DOHH2 (cell line): ENCODE data around the gene GCNT2.

Experiments
- CTCF ChIP-seq: fragments of 200-600 bp; sonication (generic); IDR thresholded peaks from one replicate; pipeline ENCODE4 v1.5.1; 2014; ENCODE audit warnings: antibody characterized with exemption, mild to moderate bottlenecking, low read depth, low read length; ENCODE audit not compliant: poor library complexity, severe bottlenecking
- EZH2phosphoT487 ChIP-seq: fragments of 200-600 bp; sonication (generic); IDR thresholded peaks from 2 replicates; pipeline ENCODE4 v1.6.1; 2017; ENCODE audit warnings: borderline replicate concordance, mild to moderate bottlenecking, antibody characterized with exemption, low read length, moderate library complexity, mixed read lengths

DNA sequence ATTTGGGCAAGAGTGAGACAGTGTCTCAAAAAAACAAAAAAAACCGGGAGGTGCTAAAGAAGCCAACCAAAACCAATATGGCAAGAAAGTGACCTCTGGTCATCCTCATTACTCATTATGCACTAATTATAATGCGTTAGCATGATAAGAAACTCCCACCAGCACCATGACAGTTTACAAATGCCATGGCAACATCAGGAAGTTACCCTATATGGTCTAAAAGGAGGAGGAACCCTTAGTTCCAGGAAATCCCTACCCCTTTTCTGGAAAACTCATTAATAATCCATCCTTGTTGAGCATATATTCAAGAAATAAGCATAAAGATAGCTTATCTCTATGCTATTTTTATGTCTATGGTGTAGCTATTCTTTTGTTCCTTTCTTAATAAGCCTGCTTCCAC lies 141.6 kb downstream of the GCNT2 start:
- TF ChIP-seq CTCF (no peak), EZH2phosphoT487 (no peak)
